GM12892 (cell line): ENCODE results near the gene ATIC.

Source experiments
- POLR2A ChIP-seq: IDR thresholded peaks from 2 replicates; pipeline ENCODE4 v1.6.1; 2011; ENCODE audit warnings: low read depth, low read length, control low read depth
- POLR2AphosphoS5 ChIP-seq: IDR thresholded peaks from 2 replicates; pipeline ENCODE4 v1.6.1; 2011; ENCODE audit warnings: low read depth, low read length, control low read depth

- TF ChIP-seq POLR2A (no peak), POLR2AphosphoS5 (no peak)
These were observed 74.7 kb downstream of the ATIC start for GRCh38 chr2:215386566-215386965.
